Glomerular visceral epithelial cell (primary cell): ENCODE data around the gene PIAS1.
"Not testable (repeated sequence)": the region's sequence is repeated elsewhere in the genome, so short reads cannot be mapped to it uniquely, and the experiment has no call there.

ENCODE experiments used
- DNase-seq: peaks from one replicate; pipeline ENCODE4 v3.0.0-alpha.2; 2016; ENCODE audit errors: extremely low spot score

The PIAS1 gene

DNA sequence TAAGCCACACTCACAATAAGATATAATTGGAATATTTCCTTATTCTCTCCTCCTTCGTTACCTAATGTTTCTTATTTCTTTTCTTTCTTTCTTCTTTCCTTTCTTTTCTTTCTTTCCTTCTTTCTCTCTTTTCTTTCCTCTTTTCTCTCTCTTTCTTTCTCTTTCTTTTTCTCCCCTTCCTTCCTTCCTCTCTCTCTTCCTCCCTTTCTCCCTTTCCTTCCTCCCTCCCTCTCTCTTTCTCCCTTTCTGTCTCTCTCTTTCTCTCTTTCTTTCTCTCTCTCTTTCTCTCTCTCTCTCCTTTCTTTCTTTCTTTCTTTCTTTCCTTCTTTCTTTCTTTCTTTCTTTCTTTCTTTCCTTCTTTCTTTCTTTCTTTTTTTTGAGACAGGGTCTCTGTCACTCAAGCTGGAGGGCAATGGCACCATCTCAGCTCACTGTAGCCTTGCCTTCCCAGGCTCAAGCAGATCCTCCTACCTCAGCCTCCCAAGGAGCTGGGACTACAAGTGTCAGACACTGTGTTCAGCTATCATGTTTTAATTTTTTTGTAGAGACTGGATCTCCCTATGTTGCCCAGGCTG is 19.3 kb upstream of the PIAS1 start:
- DNase-seq: no peak

DNA sequence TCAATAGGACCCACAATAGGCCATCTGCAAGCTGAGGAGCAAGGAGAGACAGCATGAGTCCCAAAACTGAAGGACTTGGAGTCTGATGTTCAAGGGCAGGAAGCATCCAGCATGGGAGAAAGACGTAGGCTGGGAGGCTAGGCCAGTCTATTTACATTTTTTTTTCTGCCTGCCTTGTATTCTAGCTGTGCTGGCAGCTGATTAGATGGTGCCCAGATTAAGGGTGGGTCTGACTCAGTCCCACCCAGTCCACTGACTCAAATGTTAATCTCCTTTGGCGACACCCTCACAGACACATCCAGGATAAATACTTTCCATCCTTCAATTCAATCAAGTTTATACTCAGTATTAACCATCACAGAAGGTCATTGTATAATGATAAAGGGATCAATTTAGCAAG is 15.9 kb upstream of the PIAS1 start:
- no peak for DNase-seq

GRCh38 chr15:68040144-68040543 is 14.0 kb upstream of the PIAS1 start:
- no peak for DNase-seq

DNA sequence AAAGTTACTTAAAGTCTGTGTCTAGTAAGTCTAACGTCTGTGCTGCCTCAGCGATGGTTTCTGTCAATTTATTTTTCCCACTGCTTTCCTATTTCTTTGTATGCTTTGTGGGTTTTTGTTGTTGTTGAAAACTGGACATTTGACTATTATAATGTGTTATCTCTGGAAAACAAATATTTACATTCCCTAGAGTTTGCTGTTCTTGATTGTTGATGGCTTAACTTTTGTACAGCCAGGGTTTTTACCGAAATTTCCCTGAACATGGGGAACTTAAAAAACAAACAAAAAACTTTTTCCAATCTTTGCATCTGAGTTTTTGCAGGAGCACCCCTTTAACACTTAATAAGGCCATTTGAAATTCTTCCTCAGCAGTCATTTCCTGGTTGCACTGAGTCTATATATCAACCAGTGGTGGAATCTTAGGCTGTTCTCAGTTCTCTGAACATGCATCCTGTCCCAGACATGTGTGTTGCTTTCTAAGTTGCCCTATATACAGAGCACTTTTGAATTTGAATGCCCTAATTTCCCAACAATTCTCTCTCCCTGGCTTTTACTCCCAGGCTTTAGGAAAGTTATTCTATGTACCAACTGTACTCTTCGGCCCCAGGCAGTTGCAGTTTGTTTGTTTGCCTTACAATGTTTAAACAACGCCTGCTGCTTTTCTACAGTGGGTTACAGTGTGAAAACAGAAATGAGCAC is 11.8 kb upstream of the PIAS1 start:
- DNase-seq: no peak

- no peak for DNase-seq
Measured at GRCh38 chr15:68042855-68043222, 11.3 kb upstream of the PIAS1 start.

GRCh38 chr15:68045289-68046265 is 8.5 kb upstream of the PIAS1 start:
- no peak for DNase-seq

GRCh38 chr15:68047826-68048225 is 6.3 kb upstream of the PIAS1 start:
- DNase-seq: peak; percentile 75

- DNase-seq: no peak
Measured at GRCh38 chr15:68051109-68051508, 3.0 kb upstream of the PIAS1 start.

DNA sequence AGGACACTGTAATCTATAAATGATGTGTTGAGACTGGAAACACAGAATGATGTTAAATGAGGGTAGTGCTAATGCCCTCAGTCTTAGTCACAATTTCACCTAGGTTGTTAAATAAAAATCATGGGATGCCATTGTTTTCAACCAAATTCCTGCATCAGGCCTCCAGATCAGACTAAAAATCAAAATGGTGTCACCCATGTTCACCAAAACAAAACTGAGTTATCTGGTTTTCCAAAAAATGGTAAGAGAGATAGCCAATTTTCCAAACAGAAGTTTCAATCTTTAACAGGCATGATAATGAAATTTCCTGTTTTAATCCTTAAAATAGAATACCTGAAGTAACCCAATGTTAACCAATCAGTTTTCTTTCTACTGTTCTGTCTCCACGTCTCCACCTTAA is 2.2 kb upstream of the PIAS1 start:
- no peak for DNase-seq

- DNase-seq: no peak
Measured at GRCh38 chr15:68052431-68052830, 1.7 kb upstream of the PIAS1 start.

DNA sequence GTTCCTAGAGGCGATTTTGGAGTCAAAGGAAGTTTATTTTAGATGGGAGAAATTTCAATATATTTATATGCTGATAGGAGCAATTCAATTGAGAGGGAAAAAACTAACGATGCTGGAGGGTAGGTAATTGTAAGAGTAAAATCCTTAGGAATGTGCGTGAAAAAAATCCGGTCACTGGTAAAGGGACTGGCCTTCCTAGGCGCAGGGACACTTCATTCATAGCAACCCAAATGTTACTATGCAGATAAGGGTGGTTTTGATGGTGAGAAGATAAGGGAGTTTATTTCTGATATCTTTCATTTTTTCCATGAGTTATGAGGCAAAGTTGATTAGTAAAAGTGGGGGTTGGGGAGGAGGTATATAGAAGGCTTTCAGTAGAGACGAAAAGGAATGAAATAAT is 1.1 kb upstream of the PIAS1 start:
- DNase-seq: no peak

GRCh38 chr15:68054628-68055223 is 611 bp downstream of the PIAS1 start:
- DNase-seq: peak; percentile 71

GRCh38 chr15:68055224-68055705 is 1.1 kb downstream of the PIAS1 start:
- peak; percentile 66 for DNase-seq

DNA sequence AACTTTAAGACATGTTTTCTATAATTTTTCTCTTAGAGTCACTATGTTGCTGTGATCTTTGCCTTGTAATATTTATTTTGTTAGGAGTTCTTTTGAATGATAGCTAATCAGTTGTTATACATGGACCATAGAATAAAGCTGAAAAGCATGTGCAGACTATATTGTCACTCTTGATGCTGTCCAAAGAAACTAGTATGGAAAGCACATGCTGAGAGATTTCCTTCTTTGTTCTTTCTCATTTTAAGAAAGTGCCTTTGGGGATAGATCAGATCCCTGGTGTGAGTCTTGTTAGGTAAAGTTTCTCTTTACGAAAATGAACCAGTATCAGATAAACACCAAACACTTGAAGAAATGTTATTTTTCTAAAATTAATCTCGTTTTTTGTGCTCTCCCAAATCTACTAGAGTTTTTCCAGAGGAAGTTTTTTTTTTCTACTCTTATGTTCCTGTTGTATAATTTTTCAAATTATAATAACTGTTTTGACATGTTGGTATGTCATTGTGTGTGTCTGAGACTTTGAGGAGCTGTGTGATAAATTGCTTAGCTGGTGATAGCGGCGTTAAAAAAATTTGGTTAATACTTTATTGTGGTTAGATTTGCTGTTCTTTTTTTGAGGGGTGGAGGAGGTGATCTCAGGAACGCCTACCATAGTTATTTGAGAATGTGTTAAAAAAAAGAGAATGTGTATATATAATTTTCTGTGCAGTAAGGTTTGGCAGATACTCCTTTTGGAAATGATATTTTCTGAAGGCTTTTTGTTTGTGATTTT is 2.2 kb downstream of the PIAS1 start:
- DNase-seq: no peak

DNA sequence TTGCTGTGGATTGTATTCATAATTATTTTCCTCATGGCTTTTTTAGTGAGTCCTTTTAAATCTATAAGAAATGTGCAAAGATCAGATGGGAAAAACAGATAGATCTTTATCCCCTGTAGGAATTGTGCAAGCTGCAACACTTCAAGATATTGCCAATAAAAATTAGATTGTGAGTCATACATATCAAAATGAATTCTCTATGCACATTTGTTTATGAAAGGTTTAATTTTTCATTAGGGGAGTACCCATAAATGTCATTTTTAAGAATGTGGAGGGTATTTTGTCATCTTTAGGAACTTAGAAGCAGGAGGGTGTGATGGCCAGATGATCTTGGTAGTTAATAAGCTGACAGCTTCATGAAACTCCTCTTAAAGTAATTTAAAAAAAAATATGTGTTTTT is 2.9 kb downstream of the PIAS1 start:
- no peak for DNase-seq

GRCh38 chr15:68057758-68058157 is 3.6 kb downstream of the PIAS1 start:
- no peak for DNase-seq

GRCh38 chr15:68058970-68059369 is 4.9 kb downstream of the PIAS1 start:
- DNase-seq: not testable (repeated sequence)

DNA sequence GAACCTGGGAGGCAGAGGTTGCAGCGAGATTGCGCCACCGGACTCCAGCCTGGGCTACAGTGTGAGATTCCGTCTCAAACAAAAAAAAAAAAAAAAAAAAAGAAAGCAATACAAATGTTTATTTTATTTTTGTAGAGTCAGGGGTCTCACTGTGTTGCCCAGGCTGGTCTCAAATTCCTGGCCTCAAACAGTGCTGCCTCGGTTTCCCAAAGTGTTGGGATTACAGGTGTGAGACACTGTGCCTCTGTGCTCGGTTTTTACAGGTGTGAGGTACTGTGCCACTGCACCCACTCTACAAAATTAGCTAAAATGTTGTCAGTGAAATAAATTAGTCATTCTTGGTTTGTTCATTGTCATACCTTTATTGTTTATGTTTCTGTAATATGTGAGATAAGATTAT is 5.5 kb downstream of the PIAS1 start:
- DNase-seq: no peak

DNA sequence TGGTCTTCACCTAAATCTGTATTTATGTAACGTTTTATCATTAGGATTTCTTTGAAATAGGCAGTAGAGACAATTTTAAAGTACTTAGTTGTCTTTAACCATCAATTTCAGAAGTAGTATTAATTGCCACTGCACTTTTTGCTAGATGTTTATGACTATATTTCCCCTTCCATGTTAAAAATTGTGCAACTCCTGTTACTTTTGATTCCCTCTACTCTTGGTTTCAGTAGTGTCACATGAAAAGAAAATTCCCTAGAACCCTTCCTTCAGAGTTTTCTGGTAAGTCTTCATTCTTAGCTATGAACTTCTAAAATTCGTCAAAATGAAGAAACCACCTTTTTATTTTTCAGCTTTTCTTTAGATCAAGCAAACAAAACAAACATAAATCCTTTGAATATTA is 7.1 kb downstream of the PIAS1 start:
- no peak for DNase-seq

DNA sequence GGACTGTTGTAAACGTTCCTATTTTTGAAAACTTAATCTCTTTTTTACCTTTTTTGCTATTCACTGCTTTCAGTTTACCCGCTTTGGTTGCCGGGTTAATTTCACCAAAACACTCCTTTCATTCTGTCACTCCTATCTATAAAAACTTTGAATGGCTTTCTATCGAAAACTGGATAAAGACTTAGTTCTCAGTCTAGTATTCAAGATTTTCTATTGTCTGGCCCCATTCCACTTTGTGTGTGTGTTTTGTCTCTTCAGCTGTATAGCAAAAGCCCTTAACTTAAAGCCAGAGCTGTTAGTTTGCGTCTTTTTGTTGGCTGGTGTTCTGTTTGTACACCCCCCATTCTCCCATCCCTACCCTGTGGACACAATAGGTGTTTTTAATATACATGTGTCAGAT is 7.5 kb downstream of the PIAS1 start:
- no peak for DNase-seq

DNA sequence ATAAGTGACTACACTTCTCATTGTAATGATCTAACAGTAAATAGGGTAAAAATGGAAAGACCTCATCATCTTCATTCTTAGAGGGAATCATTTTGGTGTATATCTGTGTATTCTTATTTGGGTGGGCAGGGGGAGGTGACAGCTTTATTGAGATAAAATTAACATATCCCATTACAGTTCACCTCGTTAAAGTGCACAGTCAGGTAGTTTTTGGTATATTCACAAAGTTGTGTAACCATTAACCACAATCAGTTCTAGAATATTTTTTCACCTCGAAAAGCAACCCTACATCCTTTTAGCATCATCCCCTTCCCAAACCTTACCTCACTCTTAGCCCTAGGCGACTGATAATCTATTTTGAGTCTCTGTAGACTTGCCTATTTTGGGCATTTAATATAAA is 8.1 kb downstream of the PIAS1 start:
- DNase-seq: no peak
